ENCODE measurements around the gene ADAMTS13. TPM values are rescaled to one million over a fixed set of nuclear protein-coding genes. Genes with fewer than 3 reads are reported as not detected.

The ADAMTS13 gene
- total RNA-seq, 4 donors from 2014 or later = 0.94 to 2.7 (median 2.1) TPM

GRCh38 chr9:133484671-133485437 lies 62.7 kb downstream of the ADAMTS13 start:
- peaks cover 42% of the 10 kb centered on the region for H3K27me3 ChIP-seq
- H3K27ac ChIP-seq = no peak overlapping the region
- no peaks in the 10 kb centered on the region for H3K36me3 ChIP-seq
- WGBS, 2 donors (ENCODE audit: low coverage in 1 of 2) = no CpG with 5 or more reads among the region's 22 CpGs
- no peak for ATAC-seq
- TF ChIP-seq POLR2AphosphoS5 (IDR thresholded peaks at IDR 0.05) = no peak
- TF ChIP-seq, protein P1, sequence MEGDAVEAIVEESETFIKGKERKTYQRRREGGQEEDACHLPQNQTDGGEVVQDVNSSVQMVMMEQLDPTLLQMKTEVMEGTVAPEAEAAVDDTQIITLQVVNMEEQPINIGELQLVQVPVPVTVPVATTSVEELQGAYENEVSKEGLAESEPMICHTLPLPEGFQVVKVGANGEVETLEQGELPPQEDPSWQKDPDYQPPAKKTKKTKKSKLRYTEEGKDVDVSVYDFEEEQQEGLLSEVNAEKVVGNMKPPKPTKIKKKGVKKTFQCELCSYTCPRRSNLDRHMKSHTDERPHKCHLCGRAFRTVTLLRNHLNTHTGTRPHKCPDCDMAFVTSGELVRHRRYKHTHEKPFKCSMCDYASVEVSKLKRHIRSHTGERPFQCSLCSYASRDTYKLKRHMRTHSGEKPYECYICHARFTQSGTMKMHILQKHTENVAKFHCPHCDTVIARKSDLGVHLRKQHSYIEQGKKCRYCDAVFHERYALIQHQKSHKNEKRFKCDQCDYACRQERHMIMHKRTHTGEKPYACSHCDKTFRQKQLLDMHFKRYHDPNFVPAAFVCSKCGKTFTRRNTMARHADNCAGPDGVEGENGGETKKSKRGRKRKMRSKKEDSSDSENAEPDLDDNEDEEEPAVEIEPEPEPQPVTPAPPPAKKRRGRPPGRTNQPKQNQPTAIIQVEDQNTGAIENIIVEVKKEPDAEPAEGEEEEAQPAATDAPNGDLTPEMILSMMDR (IDR thresholded peaks at IDR 0.05) = no peak
- TF ChIP-seq EP300 (IDR thresholded peaks at IDR 0.05) = no peak
- no peak for TF ChIP-seq POLR2A (IDR thresholded peaks at IDR 0.05)
- peaks cover 0 to 11% (median 0%) of the 10 kb centered on the region in 3 donors for H3K4me1 ChIP-seq
- no peak overlapping the region for H3K4me3 ChIP-seq
- no peaks in the 10 kb centered on the region for H3K9me3 ChIP-seq

GRCh38 chr9:133485531-133486260 lies 63.5 kb downstream of the ADAMTS13 start:
- Histone ChIP-seq H3K9me3 (no peaks in the 10 kb centered on the region), H3K4me1 (peaks cover 0 to 9% (median 0%) of the 10 kb centered on the region in 3 donors), H3K27me3 (peaks cover 50% of the 10 kb centered on the region), H3K27ac (no peak overlapping the region), H3K4me3 (no peak overlapping the region), H3K36me3 (no peaks in the 10 kb centered on the region)
- no peak for ATAC-seq
- TF ChIP-seq EP300 (IDR thresholded peaks at IDR 0.05) (no peak), POLR2A (IDR thresholded peaks at IDR 0.05) (no peak), POLR2AphosphoS5 (IDR thresholded peaks at IDR 0.05) (no peak)
- TF ChIP-seq, protein P1 (IDR thresholded peaks at IDR 0.05) = no peak
- 40% methylated on average over 1 of the region's 25 CpGs; no CpG with 5 or more reads in 1 of the 2 donors for WGBS, 2 donors (ENCODE audit: low coverage in 1 of 2)

DNA sequence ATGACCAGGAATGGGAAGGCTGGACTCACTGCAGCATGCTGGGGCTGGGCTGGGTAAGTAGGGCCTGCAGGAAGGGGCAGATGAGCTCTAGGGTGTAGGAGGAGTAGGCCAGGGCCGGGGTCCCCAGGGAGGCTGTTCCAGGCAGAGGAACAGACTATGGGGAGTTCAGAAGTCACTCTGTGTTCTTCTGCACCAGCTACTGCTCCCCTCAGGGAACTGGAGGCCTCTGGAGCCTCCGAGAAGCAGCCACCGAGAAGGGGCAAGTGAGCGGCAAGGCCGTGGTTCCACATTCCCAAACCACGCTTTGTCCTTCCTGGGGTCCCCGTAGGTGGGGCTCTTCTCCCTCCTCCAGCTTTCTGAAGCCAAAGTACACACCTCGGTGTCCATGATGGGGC lies 65.2 kb downstream of the ADAMTS13 start:
- TF ChIP-seq, protein P1 (IDR thresholded peaks at IDR 0.05) = no peak
- no peak for TF ChIP-seq POLR2AphosphoS5 (IDR thresholded peaks at IDR 0.05)
- TF ChIP-seq POLR2A (IDR thresholded peaks at IDR 0.05) = no peak
- no peak for TF ChIP-seq EP300 (IDR thresholded peaks at IDR 0.05)
- peak overlapping the region in 1 of 4 donors; percentile 37 for H3K27ac ChIP-seq
- no peaks in the 10 kb centered on the region for H3K9me3 ChIP-seq
- ATAC-seq = no peak
- no peak overlapping the region for H3K4me3 ChIP-seq
- WGBS, 2 donors (ENCODE audit: low coverage in 1 of 2) = 94 to 100% methylated on average over 1 to 3 of the region's 8 CpGs
- H3K36me3 ChIP-seq = no peaks in the 10 kb centered on the region
- H3K27me3 ChIP-seq = peaks cover 50% of the 10 kb centered on the region
- H3K4me1 ChIP-seq = peaks cover 0 to 18% (median 2%) of the 10 kb centered on the region in 3 donors

GRCh38 chr9:133488686-133489252 lies 66.6 kb downstream of the ADAMTS13 start:
- ATAC-seq = no peak
- 89 to 96% methylated on average over 4 to 9 of the region's 18 CpGs for WGBS, 2 donors (ENCODE audit: low coverage in 1 of 2)
- H3K27me3 ChIP-seq = peaks cover 56% of the 10 kb centered on the region
- no peaks in the 10 kb centered on the region for H3K9me3 ChIP-seq
- H3K4me3 ChIP-seq = no peak overlapping the region
- peaks cover 0 to 25% (median 8%) of the 10 kb centered on the region in 3 donors for H3K4me1 ChIP-seq
- H3K36me3 ChIP-seq = no peaks in the 10 kb centered on the region
- TF ChIP-seq, protein P1 (IDR thresholded peaks at IDR 0.05) = no peak
- TF ChIP-seq POLR2A (IDR thresholded peaks at IDR 0.05) (no peak), POLR2AphosphoS5 (IDR thresholded peaks at IDR 0.05) (no peak), EP300 (IDR thresholded peaks at IDR 0.05) (no peak)
- H3K27ac ChIP-seq = no peak overlapping the region

All from gastroesophageal sphincter (tissue), 4 donors.